G401 (cell line): ENCODE results near the gene SLC39A9. TPM values are rescaled to one million over a fixed set of nuclear protein-coding genes. Genes with fewer than 3 reads are reported as not detected.

Experiments
- DNase-seq: peaks from one replicate; pipeline ENCODE4 v3.0.0-alpha.2; 2015; ENCODE audit warnings: low spot score
- in situ Hi-C: cut with HindIII; loops from 2 replicates; pipeline ENCODE4 v1.10.0; 2016; ENCODE audit warnings: low sequenced_read_pairs, mixed read lengths
- total RNA-seq: library from RNA; depleted of rRNA; stranded (reverse); fragments of >200 nt; shearing (Covaris generic); gene quantifications from 2 replicates; pipeline ENCODE4 v1.2.3, GENCODE V29; 2014; rRNA removed

Gene SLC39A9, protein sequence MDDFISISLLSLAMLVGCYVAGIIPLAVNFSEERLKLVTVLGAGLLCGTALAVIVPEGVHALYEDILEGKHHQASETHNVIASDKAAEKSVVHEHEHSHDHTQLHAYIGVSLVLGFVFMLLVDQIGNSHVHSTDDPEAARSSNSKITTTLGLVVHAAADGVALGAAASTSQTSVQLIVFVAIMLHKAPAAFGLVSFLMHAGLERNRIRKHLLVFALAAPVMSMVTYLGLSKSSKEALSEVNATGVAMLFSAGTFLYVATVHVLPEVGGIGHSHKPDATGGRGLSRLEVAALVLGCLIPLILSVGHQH
- total RNA-seq = 72.7 and 73.2 TPM in 2 replicates

- in situ Hi-C loops = no loop called here
- DNase-seq = peak; percentile 98
These were observed at the start of gene SLC39A9, which contains the start of gene ERH for GRCh38 chr14:69398053-69398817. TSS of gene SLC39A9 (plus strand) at chr14:69398692. CDS start at chr14:69399370, 678 bp downstream. TSS of gene ERH (minus strand) at chr14:69398299. CDS start at chr14:69398233, 66 bp downstream.

- in situ Hi-C loops = no loop called here
- DNase-seq = no peak
These were observed 49.3 kb upstream of the SLC39A9 start for GRCh38 chr14:69349091-69349777.

- no peak for DNase-seq
- in situ Hi-C loops = no loop called here
These were observed 47.6 kb upstream of the SLC39A9 start for GRCh38 chr14:69350892-69351291.

- no peak for DNase-seq
- in situ Hi-C loops = no loop called here
These were observed 47.1 kb upstream of the SLC39A9 start for GRCh38 chr14:69351385-69351784.

- in situ Hi-C loops = no loop called here
- DNase-seq = no peak
These were observed 46.6 kb upstream of the SLC39A9 start for GRCh38 chr14:69351911-69352310.

DNA sequence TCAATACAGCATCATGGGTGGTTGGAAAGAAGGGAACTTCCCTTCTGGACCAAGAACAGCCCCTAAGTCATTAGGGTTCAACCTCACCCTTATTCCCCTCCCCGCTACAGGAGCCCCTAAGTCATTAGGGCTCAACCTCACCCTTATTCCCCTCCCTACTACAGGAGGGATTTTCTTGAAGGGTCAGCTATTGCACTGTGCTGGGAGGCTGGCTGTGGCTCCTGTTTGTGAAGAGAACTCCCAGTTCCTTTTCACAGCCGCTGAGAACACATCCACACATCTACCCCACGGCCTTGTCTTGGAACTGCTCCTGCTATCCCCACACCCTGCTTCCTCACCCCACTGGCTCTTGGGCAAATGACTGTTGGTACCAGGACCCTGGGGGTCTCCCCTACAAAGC, 45.3 kb upstream of the SLC39A9 start:
- DNase-seq = no peak
- in situ Hi-C loops = no loop called here

DNA sequence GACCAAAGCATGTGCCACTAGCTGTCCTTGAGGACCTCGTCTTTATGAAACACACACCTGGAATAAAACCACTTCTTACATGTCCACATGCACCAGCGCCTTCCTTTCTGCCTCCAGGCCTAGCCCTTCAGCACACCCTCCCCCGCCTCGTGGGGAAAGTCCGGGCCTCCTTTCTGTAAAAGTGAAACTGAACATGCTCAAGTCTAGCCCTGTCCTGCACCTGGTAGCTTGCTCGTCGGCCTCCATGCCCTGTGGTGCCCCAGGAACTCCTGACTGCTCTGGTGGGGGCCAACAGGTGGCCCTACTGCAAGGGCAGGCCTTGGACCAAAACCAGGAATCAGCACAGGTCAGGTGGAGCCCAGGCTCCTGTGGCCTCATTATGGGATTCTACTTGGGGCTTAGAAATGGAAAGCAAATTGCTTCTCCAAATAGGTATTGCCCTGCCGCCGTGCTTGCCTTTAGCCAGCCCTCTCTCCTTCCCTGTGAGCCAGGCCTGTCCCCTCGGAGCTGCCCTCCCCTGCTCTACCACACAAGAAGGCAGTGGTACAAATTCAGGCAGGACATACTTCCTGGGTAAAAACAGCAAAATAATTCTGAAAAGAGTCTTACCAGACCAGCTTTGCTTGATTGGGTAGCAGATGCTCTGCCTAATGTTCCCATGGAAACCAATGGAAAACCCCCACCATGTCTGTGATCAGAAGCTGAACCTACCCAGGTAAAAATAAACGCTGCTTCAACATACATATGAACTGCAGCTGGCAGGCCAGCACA, 43.9 kb upstream of the SLC39A9 start:
- no peak for DNase-seq
- in situ Hi-C loops = no loop called here

DNA sequence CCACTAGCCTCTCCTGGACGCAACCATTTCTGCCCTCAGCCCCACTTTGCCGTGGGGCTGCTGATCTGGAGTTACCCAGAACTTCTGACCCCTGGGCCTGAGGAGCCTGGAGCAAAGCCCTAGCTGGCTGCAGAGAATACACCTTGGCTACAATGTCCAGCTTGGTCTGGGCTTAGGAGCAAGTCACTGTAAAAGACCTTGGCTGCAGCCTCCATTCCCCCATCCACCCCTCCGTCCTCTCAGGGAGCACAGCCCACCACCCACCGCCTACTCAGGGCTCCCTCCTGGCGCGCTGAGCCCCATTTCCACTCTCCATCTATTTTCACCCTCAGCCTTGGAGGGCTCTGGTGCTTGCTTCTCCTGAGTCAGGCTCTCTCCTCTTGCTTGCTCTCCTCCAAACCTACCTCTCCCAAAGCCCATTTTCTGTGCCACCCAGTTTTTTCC, 43.3 kb upstream of the SLC39A9 start:
- in situ Hi-C loops = no loop called here
- DNase-seq = no peak

DNA sequence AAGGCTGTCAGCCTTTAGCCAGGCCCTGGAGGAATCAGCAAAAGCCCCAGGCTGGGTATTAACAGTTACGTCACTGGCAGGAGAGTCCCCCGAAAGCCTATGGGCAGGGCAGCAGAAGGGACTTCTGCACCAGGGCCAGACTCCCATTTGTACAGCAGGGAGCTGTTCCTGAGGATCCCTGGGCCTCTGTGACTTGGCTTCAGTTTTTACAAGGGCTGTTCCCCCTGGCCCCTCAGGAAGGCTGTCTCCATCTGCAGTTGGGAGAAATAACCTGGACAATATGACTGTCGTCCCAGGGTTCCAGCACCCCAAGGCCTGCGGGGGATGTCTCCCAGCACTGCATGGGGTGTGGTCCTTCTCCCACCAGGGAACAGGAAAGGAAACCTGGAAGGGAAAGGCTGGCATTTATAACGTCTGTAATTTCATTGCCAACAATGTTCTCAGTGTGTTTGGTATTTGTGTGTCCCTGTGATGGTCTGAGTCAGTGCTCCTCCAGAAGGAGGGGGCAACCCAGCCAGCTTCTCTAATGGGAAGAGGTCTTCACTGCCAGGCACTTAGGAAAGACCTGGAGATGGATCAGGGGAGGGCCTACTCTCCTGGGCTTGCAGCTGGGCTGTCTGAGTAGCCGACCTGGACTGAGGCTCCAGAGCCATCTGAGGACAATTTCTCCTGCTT, 42.7 kb upstream of the SLC39A9 start:
- in situ Hi-C loops = no loop called here

GRCh38 chr14:69356903-69357543, 41.5 kb upstream of the SLC39A9 start:
- no peak for DNase-seq
- in situ Hi-C loops = no loop called here

More for the DNA sequence above, 42.7 kb upstream of the SLC39A9 start:
- no peak for DNase-seq

DNA sequence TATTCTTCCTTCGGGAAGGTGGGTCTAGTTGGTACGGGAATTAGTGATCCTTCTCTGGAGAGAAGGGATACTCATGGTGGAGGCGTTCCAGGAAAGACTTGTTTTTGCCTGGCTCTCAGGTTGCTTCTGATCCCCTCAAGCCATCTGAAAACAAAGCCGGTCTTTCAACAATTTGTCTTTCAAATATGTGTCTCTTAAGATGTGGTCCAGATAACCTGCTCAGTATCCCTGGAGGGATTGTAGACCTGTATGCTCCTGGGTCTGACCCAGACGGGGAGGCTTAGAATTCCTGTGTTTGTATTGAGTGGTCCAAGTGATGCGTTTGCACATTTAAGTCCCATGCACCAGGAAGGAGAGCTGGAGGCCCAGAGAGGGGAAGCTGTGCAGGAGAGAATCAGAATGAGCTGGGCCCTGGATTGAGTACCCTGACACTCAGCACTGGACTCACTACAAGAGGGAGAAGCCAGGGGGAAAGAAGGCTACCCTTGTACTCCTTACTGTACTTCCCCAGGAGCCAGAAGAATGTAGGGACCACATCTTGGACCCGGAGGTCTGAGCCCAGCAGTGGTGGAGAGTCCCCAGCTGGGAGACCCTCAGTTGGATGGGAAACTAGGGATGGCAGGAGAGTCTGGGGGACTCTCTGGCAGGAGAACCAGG, 40.8 kb upstream of the SLC39A9 start:
- in situ Hi-C loops = no loop called here
- DNase-seq = no peak

- no peak for DNase-seq
- in situ Hi-C loops = no loop called here
These were observed 40.1 kb upstream of the SLC39A9 start for GRCh38 chr14:69358233-69358963.

- in situ Hi-C loops = no loop called here
- DNase-seq = no peak
These were observed 39.5 kb upstream of the SLC39A9 start for GRCh38 chr14:69358966-69359365.

GRCh38 chr14:69360438-69361108, 37.9 kb upstream of the SLC39A9 start:
- no peak for DNase-seq
- in situ Hi-C loops = no loop called here

- in situ Hi-C loops = no loop called here
These were observed 35.4 kb upstream of the SLC39A9 start for GRCh38 chr14:69363055-69363454.

GRCh38 chr14:69363964-69364363, 34.5 kb upstream of the SLC39A9 start:
- DNase-seq = no peak
- in situ Hi-C loops = no loop called here

More at GRCh38 chr14:69363055-69363454, 35.4 kb upstream of the SLC39A9 start:
- DNase-seq = peak; percentile 43
